Gastrocnemius medialis (tissue), 4 donors: ENCODE data around the gene KLC4. TPM values are rescaled to one million over a fixed set of nuclear protein-coding genes. Genes with fewer than 3 reads are reported as not detected.

ENCODE experiments used
- ATAC-seq, 2 donors: fragments of 150-250 bp; one replicate each; pipeline ENCODE4 v1.9.1; 2016
- DNase-seq, 2 donors: peaks; one replicate each; pipeline ENCODE4 v3.0.0-alpha.2; 2019
- H3K27ac ChIP-seq, 4 donors: fragments of 200-600 bp; sonication (generic); 1 replicate in 1 of 4; 2 replicates in 3 of 4; pipeline ENCODE4 v1.5.1; 2016 to 2018; ENCODE audit warnings: mild to moderate bottlenecking in 2 of 4, moderate library complexity in 1 of 4
- H3K27me3 ChIP-seq, 3 donors: fragments of 200-600 bp; sonication (generic) in 2 of 3; 1 replicate in 1 of 3; 2 replicates in 2 of 3; pipeline versions ENCODE4 v1.5.1 to v1.6.0; 2016 to 2019; ENCODE audit warnings: mild to moderate bottlenecking in 1 of 3, moderate library complexity in 1 of 3
- H3K36me3 ChIP-seq, 2 donors: fragments of 200-600 bp; sonication (generic) in 1 of 2; one replicate each; pipeline ENCODE4 v1.5.1; 2017 to 2018
- H3K4me1 ChIP-seq, 2 donors: fragments of 200-600 bp; sonication (generic) in 1 of 2; one replicate each; pipeline ENCODE4 v1.5.1; 2016 to 2017; ENCODE audit warnings: mild to moderate bottlenecking in 2 of 2
- H3K4me3 ChIP-seq, 4 donors: fragments of 200-600 bp; sonication (generic) in 3 of 4; 1 replicate in 1 of 4; 2 replicates in 3 of 4; pipeline ENCODE4 v1.5.1; 2016 to 2019; ENCODE audit warnings: mild to moderate bottlenecking in 2 of 4
- H3K9me3 ChIP-seq, 3 donors: fragments of 200-600 bp; sonication (generic) in 2 of 3; 1 replicate in 1 of 3; 2 replicates in 2 of 3; pipeline ENCODE4 v1.5.1; 2016 to 2019
- CTCF ChIP-seq, 5 experiments: fragments of 450-650 bp in 3 of 5; fragments of 200-600 bp in 2 of 5; sonication (generic) in 2 of 5; IDR thresholded peaks in 4 of 5; conservative IDR thresholded peaks in 1 of 5; 1 replicate in 4 of 5; 2 replicates in 1 of 5; pipeline ENCODE4 v1.5.1; 2016 to 2019; ENCODE audit warnings: antibody characterized with exemption in 5 of 5, mild to moderate bottlenecking in 3 of 5, moderate library complexity in 3 of 5
- POLR2A ChIP-seq, 2 donors: fragments of 450-650 bp; IDR thresholded peaks; one replicate each; pipeline ENCODE4 v1.6.1; 2017; ENCODE audit warnings: antibody characterized with exemption in 2 of 2, mild to moderate bottlenecking in 2 of 2, moderate library complexity in 2 of 2
- in situ Hi-C, 4 donors: fragments of 200-750 bp; cut with MboI; loops; one replicate each; pipeline versions ENCODE4 v1.15.0 to v1.8.0; 2017; ENCODE audit warnings: low sequenced_read_pairs in 4 of 4
- intact Hi-C: fragments of 100-400 bp; cut with DNase I; formaldehyde crosslinking; loops from one replicate; pipeline ENCODE4 v1.15.1; 2023; ENCODE audit warnings: low total_unique reads
- total RNA-seq, 4 donors: library from RNA; depleted of rRNA; stranded (reverse); fragments of >200 nt; gene quantifications; one replicate each; pipeline versions ENCODE4 v1.1.0 to v1.2.3, GENCODE V29; 2016

KLC4 gene
- total RNA-seq: 10 to 100 TPM; 12.2 to 19.3 (median 14.6) TPM

- Histone ChIP-seq H3K27ac (peak within 1 kb of the TSS; percentile 90 to 99 (median 95)), H3K36me3 (peaks cover 0 to 46% of the 10 kb centered on the region in 2 donors), H3K9me3 (no peaks in the 10 kb centered on the region), H3K4me1 (peaks cover 24 to 30% of the 10 kb centered on the region in 2 donors), H3K4me3 (peak within 1 kb of the TSS; percentile 87 to 98 (median 92)), H3K27me3 (no peaks in the 10 kb centered on the region)
- DNase-seq (peak; percentile 99), ATAC-seq (peak; percentile 94 to 97)
- in situ Hi-C loops: no loop called here
- intact Hi-C loops: loop anchor here (1.0 to 10.0 kb wide), 6 partner anchors 45 to 315 kb away; partner anchors contain the start of genes KLHDC3, PEX6 and TBCC
- TF ChIP-seq CTCF (IDR thresholded peaks at IDR 0.05 in 4 of 5, conservative IDR thresholded peaks at IDR 0.05 in 1 of 5): no peak
- peak; percentile 72 to 88 for TF ChIP-seq POLR2A (IDR thresholded peaks at IDR 0.05)
Measured at GRCh38 chr6:43059168-43060033, at the start of gene KLC4, which contains the start of gene MRPL2. Gene KLC4 (plus strand): TSS chr6:43059631. CDS start chr6:43061336, 1,705 bp downstream. Gene MRPL2 (minus strand): TSS chr6:43059434. CDS start chr6:43059381, 53 bp downstream.

GRCh38 chr6:43011207-43011606, 48.2 kb upstream of the KLC4 start:
- Histone ChIP-seq H3K27ac (no peak overlapping the region), H3K27me3 (no peaks in the 10 kb centered on the region), H3K4me1 (peaks cover 27 to 31% of the 10 kb centered on the region in 2 donors), H3K4me3 (no peak overlapping the region), H3K9me3 (no peaks in the 10 kb centered on the region), H3K36me3 (peaks cover 0 to 58% of the 10 kb centered on the region in 2 donors)
- DNase-seq (no peak), ATAC-seq (no peak)
- in situ Hi-C loops: loop anchor here in 1 of 4 donors (10.0 kb wide), 1 partner anchor 446 kb away; the partner anchor contains the start of gene UBR2
- TF ChIP-seq CTCF (IDR thresholded peaks at IDR 0.05 in 4 of 5, conservative IDR thresholded peaks at IDR 0.05 in 1 of 5) (no peak), POLR2A (IDR thresholded peaks at IDR 0.05) (no peak)
- intact Hi-C loops: loop anchor here (10.0 kb wide), 2 partner anchors 796 to 1276 kb away; partner anchors contain the start of genes MRPS10 and TFEB

- Histone ChIP-seq H3K27ac (peak overlapping the region in 1 of 4 donors; percentile 91), H3K4me1 (peaks cover 39 to 43% of the 10 kb centered on the region in 2 donors), H3K36me3 (peaks cover 0 to 53% of the 10 kb centered on the region in 2 donors), H3K4me3 (no peak overlapping the region), H3K27me3 (no peaks in the 10 kb centered on the region), H3K9me3 (no peaks in the 10 kb centered on the region)
- no peak for TF ChIP-seq POLR2A (IDR thresholded peaks at IDR 0.05)
- no peak for TF ChIP-seq CTCF (IDR thresholded peaks at IDR 0.05 in 4 of 5, conservative IDR thresholded peaks at IDR 0.05 in 1 of 5)
- intact Hi-C loops: loop anchor here (2.0 to 10.0 kb wide), 4 partner anchors 28 to 1278 kb away; partner anchors contain the start of genes MRPS10, PPP2R5D and TFEB
- ATAC-seq (no peak), DNase-seq (no peak)
- in situ Hi-C loops: loop anchor here in 1 of 4 donors (10.0 kb wide), 1 partner anchor 448 kb away; the partner anchor contains the start of gene UBR2
Measured at GRCh38 chr6:43012364-43012763, 47.1 kb upstream of the KLC4 start.

- peak in 1 of 2 donors; percentile 3 for ATAC-seq
- TF ChIP-seq CTCF (IDR thresholded peaks at IDR 0.05 in 4 of 5, conservative IDR thresholded peaks at IDR 0.05 in 1 of 5) (no peak), POLR2A (IDR thresholded peaks at IDR 0.05) (no peak)
- no peaks in the 10 kb centered on the region for H3K27me3 ChIP-seq
- peaks cover 48 to 52% of the 10 kb centered on the region in 2 donors for H3K4me1 ChIP-seq
- DNase-seq: no peak
- peak overlapping the region; percentile 77 to 90 (median 82) for H3K4me3 ChIP-seq
- intact Hi-C loops (loop anchor here (2.0 to 10.0 kb wide), 4 partner anchors 28 to 1278 kb away; partner anchors contain the start of genes MRPS10, PPP2R5D and TFEB), in situ Hi-C loops (loop anchor here in 1 of 4 donors (10.0 kb wide), 1 partner anchor 448 kb away; the partner anchor contains the start of gene UBR2)
- peaks cover 0 to 53% of the 10 kb centered on the region in 2 donors for H3K36me3 ChIP-seq
- peak overlapping the region; percentile 80 to 97 (median 93) for H3K27ac ChIP-seq
- no peaks in the 10 kb centered on the region for H3K9me3 ChIP-seq
Measured at GRCh38 chr6:43013097-43013842, 46.2 kb upstream of the KLC4 start.
